NT2/D1 (cell line): ENCODE measurements around the gene AOPEP.
A peak's percentile ranks its signal among the peaks of the same experiment; 100 is the strongest.

Experiments
- DNase-seq: peaks from one replicate; pipeline ENCODE4 v3.0.0-alpha.2; 2011; ENCODE audit warnings: low read depth, low spot score
- H3K27me3 ChIP-seq: 2 replicates; pipeline ENCODE4 v1.6.0; 2011; ENCODE audit warnings: mild to moderate bottlenecking; ENCODE audit not compliant: insufficient read length, insufficient read depth
- H3K36me3 ChIP-seq: 2 replicates; pipeline ENCODE4 v1.6.1; 2011; ENCODE audit warnings: mild to moderate bottlenecking, low read length, mixed read lengths; ENCODE audit not compliant: insufficient read depth, insufficient read length
- H3K4me1 ChIP-seq: 2 replicates; pipeline ENCODE4 v1.5.1; 2011; ENCODE audit not compliant: insufficient read depth, insufficient read length
- H3K4me3 ChIP-seq: 2 replicates; pipeline ENCODE4 v1.5.1; 2011; ENCODE audit warnings: low read depth; ENCODE audit not compliant: insufficient read length
- H3K9ac ChIP-seq: 2 replicates; pipeline ENCODE4 v1.6.0; 2011; ENCODE audit warnings: low read depth; ENCODE audit not compliant: insufficient read length
- H3K9me3 ChIP-seq: 2 replicates; pipeline ENCODE4 v1.5.1; 2011; ENCODE audit warnings: mild to moderate bottlenecking, low read length; ENCODE audit not compliant: insufficient read depth
- SUZ12 ChIP-seq: IDR thresholded peaks from 2 replicates; pipeline ENCODE4 v1.6.1; 2011; ENCODE audit not compliant: insufficient read length, insufficient read depth; ENCODE audit errors: extremely low read depth
- YY1 ChIP-seq: IDR thresholded peaks from 2 replicates; pipeline ENCODE4 v1.6.1; 2011; ENCODE audit not compliant: insufficient read length, insufficient read depth
- ZNF274 ChIP-seq: IDR thresholded peaks from 2 replicates; pipeline ENCODE4 v1.6.1; 2011; ENCODE audit warnings: mild to moderate bottlenecking, low read depth, low read length

The AOPEP gene

GRCh38 chr9:94997727-94998126 is 271.2 kb downstream of the AOPEP start:
- no peaks in the 10 kb centered on the region for H3K36me3 ChIP-seq
- no peak overlapping the region for H3K9ac ChIP-seq
- H3K4me1 ChIP-seq = no peaks in the 10 kb centered on the region
- no peak for DNase-seq
- TF ChIP-seq ZNF274 (no peak), SUZ12 (no peak), YY1 (no peak)
- H3K4me3 ChIP-seq = no peak overlapping the region
- peaks cover 13% of the 10 kb centered on the region for H3K27me3 ChIP-seq
- no peaks in the 10 kb centered on the region for H3K9me3 ChIP-seq

DNA sequence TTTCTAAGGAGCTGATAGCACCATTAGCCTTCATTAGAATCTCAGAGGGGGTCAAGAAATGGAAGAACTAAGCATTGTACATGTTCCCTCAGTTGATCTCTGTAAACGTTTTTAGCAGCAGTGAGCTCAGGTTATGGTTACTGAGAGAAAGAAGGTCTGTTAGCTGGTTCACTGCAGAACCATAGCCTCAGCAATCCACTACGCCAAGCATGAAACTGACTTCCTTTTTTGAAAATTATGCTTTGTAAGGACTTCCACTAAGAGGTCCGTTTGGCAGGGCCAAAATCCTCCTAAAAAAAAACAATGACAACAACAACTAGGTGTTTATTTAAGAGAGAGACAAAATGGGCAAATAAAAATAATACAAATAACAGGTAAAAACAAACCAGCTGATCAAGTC is 273.3 kb downstream of the AOPEP start:
- Histone ChIP-seq H3K27me3 (peaks cover 27% of the 10 kb centered on the region), H3K36me3 (no peaks in the 10 kb centered on the region), H3K9ac (no peak overlapping the region), H3K4me1 (no peaks in the 10 kb centered on the region), H3K4me3 (no peak overlapping the region), H3K9me3 (no peaks in the 10 kb centered on the region)
- DNase-seq = no peak
- TF ChIP-seq ZNF274 (no peak), SUZ12 (no peak), YY1 (no peak)

- no peak overlapping the region for H3K4me3 ChIP-seq
- H3K9me3 ChIP-seq = no peaks in the 10 kb centered on the region
- H3K36me3 ChIP-seq = no peaks in the 10 kb centered on the region
- H3K4me1 ChIP-seq = no peaks in the 10 kb centered on the region
- TF ChIP-seq SUZ12 (no peak), YY1 (no peak), ZNF274 (no peak)
- DNase-seq = no peak
- no peak overlapping the region for H3K9ac ChIP-seq
- H3K27me3 ChIP-seq = peaks cover 37% of the 10 kb centered on the region
Observed at GRCh38 chr9:95000821-95001220, 274.3 kb downstream of the AOPEP start.

DNA sequence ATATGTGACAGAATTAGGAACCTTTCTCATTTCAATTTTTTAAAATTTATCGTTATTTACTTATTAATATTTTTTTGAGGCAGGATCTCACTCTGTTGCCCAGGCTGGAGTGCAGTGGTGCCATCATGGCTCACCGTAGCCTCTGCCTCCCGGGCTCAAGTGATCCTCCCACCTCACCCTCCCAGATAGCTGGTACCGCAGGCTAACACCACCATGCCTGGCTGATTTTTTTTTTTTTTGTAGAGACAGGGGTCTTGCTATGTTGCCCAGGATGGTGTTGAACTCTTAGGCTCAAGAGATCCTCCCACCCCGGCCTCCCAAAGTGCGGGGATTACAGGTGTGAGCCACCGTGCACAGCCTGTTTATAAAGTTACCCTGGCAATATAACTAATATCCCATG is 275.2 kb downstream of the AOPEP start:
- no peak for DNase-seq
- no peaks in the 10 kb centered on the region for H3K4me1 ChIP-seq
- H3K9ac ChIP-seq = no peak overlapping the region
- H3K9me3 ChIP-seq = no peaks in the 10 kb centered on the region
- peaks cover 40% of the 10 kb centered on the region for H3K27me3 ChIP-seq
- H3K36me3 ChIP-seq = peaks cover 3% of the 10 kb centered on the region
- no peak overlapping the region for H3K4me3 ChIP-seq
- no peak for TF ChIP-seq ZNF274
- no peak for TF ChIP-seq SUZ12
- no peak for TF ChIP-seq YY1

- peak overlapping the region; percentile 66 for H3K9ac ChIP-seq
- peaks cover 15% of the 10 kb centered on the region for H3K36me3 ChIP-seq
- peaks cover 40% of the 10 kb centered on the region for H3K27me3 ChIP-seq
- TF ChIP-seq YY1 (no peak), ZNF274 (no peak), SUZ12 (no peak)
- no peak for DNase-seq
- no peaks in the 10 kb centered on the region for H3K9me3 ChIP-seq
- peak overlapping the region; percentile 60 for H3K4me3 ChIP-seq
- H3K4me1 ChIP-seq = no peaks in the 10 kb centered on the region
Observed at GRCh38 chr9:95003689-95004410, 277.4 kb downstream of the AOPEP start.

- H3K36me3 ChIP-seq = peaks cover 23% of the 10 kb centered on the region
- peak overlapping the region; percentile 77 for H3K4me3 ChIP-seq
- DNase-seq = no peak
- H3K9me3 ChIP-seq = no peaks in the 10 kb centered on the region
- H3K9ac ChIP-seq = peak overlapping the region; percentile 86
- H3K27me3 ChIP-seq = peaks cover 40% of the 10 kb centered on the region
- no peak for TF ChIP-seq YY1
- no peak for TF ChIP-seq ZNF274
- TF ChIP-seq SUZ12 = no peak
- H3K4me1 ChIP-seq = no peaks in the 10 kb centered on the region
Observed at GRCh38 chr9:95004411-95005277, 278.1 kb downstream of the AOPEP start.
